ENCODE results near the gene ARHGEF40. TPM values are rescaled to one million over a fixed set of nuclear protein-coding genes. Genes with fewer than 3 reads are reported as not detected.

The ARHGEF40 gene
- total and polyA plus RNA-seq, 2 experiments from 2014 or later: 22.4 to 56.6 TPM

GRCh38 chr14:21053184-21054122, 16.7 kb upstream of the ARHGEF40 start:
- Histone ChIP-seq H3K36me3 (ENCODE audit: low read depth) (no peaks in the 10 kb centered on the region), H3F3A (ENCODE audit: insufficient read depth) (peaks cover 19% of the 10 kb centered on the region), H3K9ac (no peak overlapping the region), H3K4me3 (no peak overlapping the region), H3K79me2 (ENCODE audit: insufficient read depth) (no peaks in the 10 kb centered on the region), H3K27ac (no peak overlapping the region), H3K27me3 (replicated peaks; ENCODE audit: insufficient read depth) (no peaks in the 10 kb centered on the region), H2AFZ (no peak overlapping the region), H3K9me3 (ENCODE audit: low read depth) (no peaks in the 10 kb centered on the region), H4K20me1 (ENCODE audit: insufficient read depth) (no peaks in the 10 kb centered on the region), H3K9me2 (ENCODE audit: insufficient read depth) (no peaks in the 10 kb centered on the region), H3K4me2 (ENCODE audit: unreplicated experiment) (no peak overlapping the region), H3K4me1 (ENCODE audit: insufficient read depth) (peaks cover 27% of the 10 kb centered on the region)
- TF ChIP-seq EZH2 (IDR thresholded peaks at IDR 0.05; ENCODE audit: insufficient read depth, poor library complexity, severe bottlenecking) (no peak), EZH2phosphoT487 (IDR thresholded peaks at IDR 0.05; ENCODE audit: insufficient read depth, low read depth) (no peak)
- in situ Hi-C loops (cut with MboI): no loop called here
- no peak for DNase-seq
- 85 to 90% methylated on average over 20 of the region's 20 CpGs for WGBS, 2 experiments (ENCODE audit: low coverage in 1 of 2, low lambda C conversion rate in 2 of 2, missing lambda C conversion rate in 2 of 2)

- no peaks in the 10 kb centered on the region for H3K79me2 ChIP-seq (ENCODE audit: insufficient read depth)
- in situ Hi-C loops (cut with MboI): no loop called here
- no peak overlapping the region for H3K27ac ChIP-seq
- peaks cover 19% of the 10 kb centered on the region for H3K4me1 ChIP-seq (ENCODE audit: insufficient read depth)
- peaks cover 11% of the 10 kb centered on the region for H3F3A ChIP-seq (ENCODE audit: insufficient read depth)
- no peaks in the 10 kb centered on the region for H3K9me2 ChIP-seq (ENCODE audit: insufficient read depth)
- H4K20me1 ChIP-seq (ENCODE audit: insufficient read depth): no peaks in the 10 kb centered on the region
- H3K36me3 ChIP-seq (ENCODE audit: low read depth): no peaks in the 10 kb centered on the region
- H3K9me3 ChIP-seq (ENCODE audit: low read depth): no peaks in the 10 kb centered on the region
- no peaks in the 10 kb centered on the region for H3K27me3 ChIP-seq (replicated peaks; ENCODE audit: insufficient read depth)
- H3K4me2 ChIP-seq (ENCODE audit: unreplicated experiment): no peak overlapping the region
- H3K9ac ChIP-seq: no peak overlapping the region
- H2AFZ ChIP-seq: no peak overlapping the region
- no peak for DNase-seq
- TF ChIP-seq EZH2phosphoT487 (IDR thresholded peaks at IDR 0.05; ENCODE audit: insufficient read depth, low read depth) (no peak), EZH2 (IDR thresholded peaks at IDR 0.05; ENCODE audit: insufficient read depth, poor library complexity, severe bottlenecking) (no peak)
- WGBS, 2 experiments (ENCODE audit: low coverage in 1 of 2, low lambda C conversion rate in 2 of 2, missing lambda C conversion rate in 2 of 2): 65 to 72% methylated on average over 3 of the region's 3 CpGs
- H3K4me3 ChIP-seq: no peak overlapping the region
Observed at GRCh38 chr14:21054123-21054767, 15.9 kb upstream of the ARHGEF40 start.

GRCh38 chr14:21054768-21055145, 15.3 kb upstream of the ARHGEF40 start:
- no peaks in the 10 kb centered on the region for H3K36me3 ChIP-seq (ENCODE audit: low read depth)
- no peaks in the 10 kb centered on the region for H4K20me1 ChIP-seq (ENCODE audit: insufficient read depth)
- H3K9me3 ChIP-seq (ENCODE audit: low read depth): no peaks in the 10 kb centered on the region
- H3K4me2 ChIP-seq (ENCODE audit: unreplicated experiment): no peak overlapping the region
- H3K9me2 ChIP-seq (ENCODE audit: insufficient read depth): no peaks in the 10 kb centered on the region
- no peak for DNase-seq
- H3K27me3 ChIP-seq (replicated peaks; ENCODE audit: insufficient read depth): no peaks in the 10 kb centered on the region
- WGBS, 2 experiments (ENCODE audit: low coverage in 1 of 2, low lambda C conversion rate in 2 of 2, missing lambda C conversion rate in 2 of 2): 84 to 86% methylated on average over 4 of the region's 4 CpGs
- TF ChIP-seq EZH2 (IDR thresholded peaks at IDR 0.05; ENCODE audit: insufficient read depth, poor library complexity, severe bottlenecking) (no peak), EZH2phosphoT487 (IDR thresholded peaks at IDR 0.05; ENCODE audit: insufficient read depth, low read depth) (no peak)
- no peak overlapping the region for H3K4me3 ChIP-seq
- peaks cover 16% of the 10 kb centered on the region for H3K4me1 ChIP-seq (ENCODE audit: insufficient read depth)
- no peak overlapping the region for H2AFZ ChIP-seq
- no peak overlapping the region for H3K9ac ChIP-seq
- in situ Hi-C loops (cut with MboI): no loop called here
- H3K27ac ChIP-seq: no peak overlapping the region
- no peaks in the 10 kb centered on the region for H3K79me2 ChIP-seq (ENCODE audit: insufficient read depth)
- peaks cover 6% of the 10 kb centered on the region; the same call in 1 of the 2 replicates for H3F3A ChIP-seq (ENCODE audit: insufficient read depth)

GRCh38 chr14:21055432-21056117, 14.5 kb upstream of the ARHGEF40 start:
- Histone ChIP-seq H3K9me3 (ENCODE audit: low read depth) (no peaks in the 10 kb centered on the region), H3F3A (ENCODE audit: insufficient read depth) (no peaks in the 10 kb centered on the region), H4K20me1 (ENCODE audit: insufficient read depth) (no peaks in the 10 kb centered on the region), H3K36me3 (ENCODE audit: low read depth) (no peaks in the 10 kb centered on the region), H3K79me2 (ENCODE audit: insufficient read depth) (no peaks in the 10 kb centered on the region), H3K4me2 (ENCODE audit: unreplicated experiment) (no peak overlapping the region), H3K9me2 (ENCODE audit: insufficient read depth) (no peaks in the 10 kb centered on the region), H3K9ac (no peak overlapping the region), H2AFZ (no peak overlapping the region), H3K27me3 (replicated peaks; ENCODE audit: insufficient read depth) (no peaks in the 10 kb centered on the region), H3K4me3 (no peak overlapping the region), H3K4me1 (ENCODE audit: insufficient read depth) (peaks cover 15% of the 10 kb centered on the region; the same call in 1 of the 2 replicates), H3K27ac (no peak overlapping the region)
- in situ Hi-C loops (cut with MboI): no loop called here
- TF ChIP-seq EZH2 (IDR thresholded peaks at IDR 0.05; ENCODE audit: insufficient read depth, poor library complexity, severe bottlenecking) (no peak), EZH2phosphoT487 (IDR thresholded peaks at IDR 0.05; ENCODE audit: insufficient read depth, low read depth) (no peak)
- no peak for DNase-seq
- 60% methylated on average over 5 of the region's 5 CpGs for WGBS, 2 experiments (ENCODE audit: low coverage in 1 of 2, low lambda C conversion rate in 2 of 2, missing lambda C conversion rate in 2 of 2)

Measured in GM23248 (cell line).